GM18907 (cell line): ENCODE data around the gene AFF3.

Source experiments
- ATAC-seq: cut with Tn5 transposase; IDR thresholded peaks from one replicate; pipeline ENCODE4 v1.9.1; 2021; ENCODE audit warnings: mild to moderate bottlenecking, moderate library complexity; ENCODE audit not compliant: unreplicated experiment

AFF3 gene

GRCh38 chr2:99809259-99809900 is 333.0 kb downstream of the AFF3 start:
- no peak for ATAC-seq

- ATAC-seq = no peak
Measured at GRCh38 chr2:99808361-99809200, 333.8 kb downstream of the AFF3 start.

GRCh38 chr2:99806758-99807157 is 335.6 kb downstream of the AFF3 start:
- no peak for ATAC-seq

- ATAC-seq = no peak
Measured at GRCh38 chr2:99805930-99806476, 336.4 kb downstream of the AFF3 start.

- no peak for ATAC-seq
Measured at GRCh38 chr2:99803846-99804245, 338.5 kb downstream of the AFF3 start.

- no peak for ATAC-seq
Measured at GRCh38 chr2:99802734-99803133, 339.7 kb downstream of the AFF3 start.

GRCh38 chr2:99801327-99801901 is 341.0 kb downstream of the AFF3 start:
- ATAC-seq = no peak

GRCh38 chr2:99797475-99797874 is 344.9 kb downstream of the AFF3 start:
- ATAC-seq = no peak

- no peak for ATAC-seq
Measured at GRCh38 chr2:99794414-99794813, 348.0 kb downstream of the AFF3 start.

GRCh38 chr2:99793022-99793421 is 349.4 kb downstream of the AFF3 start:
- no peak for ATAC-seq

GRCh38 chr2:99789849-99790248 is 352.5 kb downstream of the AFF3 start:
- ATAC-seq = no peak

GRCh38 chr2:99787769-99788382 is 354.5 kb downstream of the AFF3 start:
- no peak for ATAC-seq

- ATAC-seq = no peak
Measured at GRCh38 chr2:99786636-99787390, 355.6 kb downstream of the AFF3 start.

- no peak for ATAC-seq
Measured at GRCh38 chr2:99784946-99785345, 357.4 kb downstream of the AFF3 start.

GRCh38 chr2:99784282-99784681 is 358.1 kb downstream of the AFF3 start:
- no peak for ATAC-seq

- no peak for ATAC-seq
Measured at GRCh38 chr2:99780276-99780675, 362.1 kb downstream of the AFF3 start.

- ATAC-seq = no peak
Measured at GRCh38 chr2:99779276-99779675, 363.1 kb downstream of the AFF3 start.

GRCh38 chr2:99777656-99778290 is 364.6 kb downstream of the AFF3 start:
- no peak for ATAC-seq

GRCh38 chr2:99776906-99777646 is 365.3 kb downstream of the AFF3 start:
- no peak for ATAC-seq
